ENCODE results near the gene TNFRSF25.
A peak's percentile ranks its signal among the peaks of the same experiment; 100 is the strongest.

Gene TNFRSF25

DNA sequence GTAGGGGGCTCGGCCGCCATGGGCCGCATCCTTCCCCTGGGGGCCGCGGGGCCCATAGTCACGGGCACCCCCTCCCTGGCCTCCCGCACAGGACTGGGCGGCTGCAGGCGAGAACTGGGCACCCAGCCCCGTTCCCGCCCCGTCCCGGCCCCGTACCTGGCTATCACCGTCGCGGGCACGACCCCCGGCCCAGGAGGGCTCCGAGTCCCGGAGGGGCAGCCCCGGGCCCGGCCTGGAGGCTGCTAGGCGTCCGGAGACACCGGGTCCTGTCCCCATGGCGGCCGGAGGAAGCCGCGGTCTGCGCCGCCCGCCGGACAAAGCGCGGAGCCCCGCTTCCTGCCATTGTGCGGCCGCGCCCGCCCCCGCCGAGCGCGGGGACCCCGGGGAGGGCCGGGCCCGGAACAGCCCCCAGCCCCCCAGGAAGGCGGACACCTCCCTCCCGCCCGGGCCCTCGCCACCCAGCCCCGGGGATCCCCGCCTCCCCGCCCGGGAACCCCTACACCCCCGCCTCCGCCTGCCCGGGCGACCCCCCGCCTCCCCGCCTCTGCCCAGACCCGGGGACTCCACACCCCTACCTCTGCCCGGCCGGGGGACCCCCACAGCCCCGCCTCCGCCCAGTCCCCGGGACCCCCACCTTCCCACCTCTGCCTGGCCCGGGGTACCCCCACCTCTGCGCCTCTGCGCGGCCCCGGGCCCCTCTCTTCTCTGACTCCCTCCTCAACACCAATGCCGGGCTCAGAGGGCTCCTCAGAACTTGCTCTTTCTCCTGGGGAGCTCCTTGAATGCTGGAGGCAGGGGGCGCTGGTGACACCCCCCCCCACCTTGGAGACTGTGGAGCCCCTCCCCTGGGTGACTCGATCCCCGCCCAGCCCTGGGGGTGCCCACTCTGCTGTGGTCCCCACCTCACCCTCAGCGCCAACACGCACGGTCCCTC is 19.5 kb upstream of the TNFRSF25 start:
- Histone ChIP-seq H3K4me1 (peaks cover 5 to 30% (median 24%) of the 10 kb centered on the region in 4 donors), H3K9me3 (no peaks in the 10 kb centered on the region), H3K27me3 (peaks cover 0 to 45% of the 10 kb centered on the region in 2 donors), H3K4me3 (peak overlapping the region; percentile 24 to 42), H3K36me3 (no peaks in the 10 kb centered on the region), H3K27ac (no peak overlapping the region)
- DNase-seq: no peak
- TF ChIP-seq, protein P1, sequence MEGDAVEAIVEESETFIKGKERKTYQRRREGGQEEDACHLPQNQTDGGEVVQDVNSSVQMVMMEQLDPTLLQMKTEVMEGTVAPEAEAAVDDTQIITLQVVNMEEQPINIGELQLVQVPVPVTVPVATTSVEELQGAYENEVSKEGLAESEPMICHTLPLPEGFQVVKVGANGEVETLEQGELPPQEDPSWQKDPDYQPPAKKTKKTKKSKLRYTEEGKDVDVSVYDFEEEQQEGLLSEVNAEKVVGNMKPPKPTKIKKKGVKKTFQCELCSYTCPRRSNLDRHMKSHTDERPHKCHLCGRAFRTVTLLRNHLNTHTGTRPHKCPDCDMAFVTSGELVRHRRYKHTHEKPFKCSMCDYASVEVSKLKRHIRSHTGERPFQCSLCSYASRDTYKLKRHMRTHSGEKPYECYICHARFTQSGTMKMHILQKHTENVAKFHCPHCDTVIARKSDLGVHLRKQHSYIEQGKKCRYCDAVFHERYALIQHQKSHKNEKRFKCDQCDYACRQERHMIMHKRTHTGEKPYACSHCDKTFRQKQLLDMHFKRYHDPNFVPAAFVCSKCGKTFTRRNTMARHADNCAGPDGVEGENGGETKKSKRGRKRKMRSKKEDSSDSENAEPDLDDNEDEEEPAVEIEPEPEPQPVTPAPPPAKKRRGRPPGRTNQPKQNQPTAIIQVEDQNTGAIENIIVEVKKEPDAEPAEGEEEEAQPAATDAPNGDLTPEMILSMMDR (IDR thresholded peaks at IDR 0.05): no peak
- intact Hi-C loops (cut with DNase I; ENCODE audit: low total_unique reads): loop anchor here (5.0 to 10.0 kb wide), 2 partner anchors 69 to 162 kb away; partner anchors contain the start of genes NOL9 and TAS1R1

DNA sequence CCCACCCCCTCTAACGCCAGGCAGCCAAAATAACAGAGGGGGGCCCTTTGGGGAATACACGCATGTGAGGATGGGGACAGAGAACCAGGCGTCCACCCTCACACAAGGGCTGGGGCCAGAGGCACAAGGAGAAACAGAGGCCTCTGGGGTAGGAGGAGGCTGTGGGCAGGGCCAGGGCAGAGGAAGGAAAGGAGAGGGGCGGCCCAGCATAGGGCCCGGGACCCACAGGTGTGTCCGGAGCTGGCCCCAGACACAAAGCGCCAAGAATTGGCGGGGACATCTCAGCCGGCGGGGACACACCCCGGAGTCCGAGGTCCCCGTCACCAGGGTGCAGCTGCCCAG is 18.8 kb upstream of the TNFRSF25 start:
- peaks cover 5 to 24% (median 18%) of the 10 kb centered on the region in 4 donors for H3K4me1 ChIP-seq
- TF ChIP-seq, protein P1 (IDR thresholded peaks at IDR 0.05): no peak
- H3K4me3 ChIP-seq: peak overlapping the region; percentile 24 to 42
- DNase-seq: no peak
- H3K36me3 ChIP-seq: no peaks in the 10 kb centered on the region
- H3K27ac ChIP-seq: no peak overlapping the region
- H3K9me3 ChIP-seq: no peaks in the 10 kb centered on the region
- intact Hi-C loops (cut with DNase I; ENCODE audit: low total_unique reads): loop anchor here (5.0 to 10.0 kb wide), 2 partner anchors 70 to 163 kb away; partner anchors contain the start of genes NOL9 and TAS1R1
- peaks cover 0 to 40% of the 10 kb centered on the region in 2 donors for H3K27me3 ChIP-seq

DNA sequence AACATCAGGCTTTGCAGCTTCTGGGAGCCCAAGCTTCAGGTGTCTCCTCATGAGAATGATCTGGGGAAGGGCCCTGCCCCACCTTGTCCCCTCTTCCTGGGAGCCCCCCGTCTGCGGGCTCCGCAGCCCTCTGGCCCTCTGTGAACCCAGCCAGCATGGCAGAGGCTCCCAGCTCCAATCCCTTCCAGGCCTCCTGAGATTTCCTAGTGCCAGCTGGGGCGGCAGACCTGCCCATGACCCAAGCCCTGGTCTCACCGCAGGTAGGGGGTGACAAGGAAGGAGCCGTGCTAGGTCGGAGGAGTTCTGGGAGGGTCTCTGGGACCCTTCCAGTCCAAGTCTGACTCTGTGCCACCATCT is 17.8 kb upstream of the TNFRSF25 start:
- no peak overlapping the region for H3K27ac ChIP-seq
- H3K36me3 ChIP-seq: no peaks in the 10 kb centered on the region
- no peak for DNase-seq
- H3K4me1 ChIP-seq: peaks cover 5 to 22% (median 14%) of the 10 kb centered on the region in 4 donors
- no peaks in the 10 kb centered on the region for H3K9me3 ChIP-seq
- H3K4me3 ChIP-seq: no peak overlapping the region
- TF ChIP-seq, protein P1 (IDR thresholded peaks at IDR 0.05): no peak
- intact Hi-C loops (cut with DNase I; ENCODE audit: low total_unique reads): loop anchor here (10.0 kb wide), 1 partner anchor 71 kb away; the partner anchor contains the start of genes NOL9 and TAS1R1
- H3K27me3 ChIP-seq: peaks cover 0 to 29% of the 10 kb centered on the region in 2 donors

DNA sequence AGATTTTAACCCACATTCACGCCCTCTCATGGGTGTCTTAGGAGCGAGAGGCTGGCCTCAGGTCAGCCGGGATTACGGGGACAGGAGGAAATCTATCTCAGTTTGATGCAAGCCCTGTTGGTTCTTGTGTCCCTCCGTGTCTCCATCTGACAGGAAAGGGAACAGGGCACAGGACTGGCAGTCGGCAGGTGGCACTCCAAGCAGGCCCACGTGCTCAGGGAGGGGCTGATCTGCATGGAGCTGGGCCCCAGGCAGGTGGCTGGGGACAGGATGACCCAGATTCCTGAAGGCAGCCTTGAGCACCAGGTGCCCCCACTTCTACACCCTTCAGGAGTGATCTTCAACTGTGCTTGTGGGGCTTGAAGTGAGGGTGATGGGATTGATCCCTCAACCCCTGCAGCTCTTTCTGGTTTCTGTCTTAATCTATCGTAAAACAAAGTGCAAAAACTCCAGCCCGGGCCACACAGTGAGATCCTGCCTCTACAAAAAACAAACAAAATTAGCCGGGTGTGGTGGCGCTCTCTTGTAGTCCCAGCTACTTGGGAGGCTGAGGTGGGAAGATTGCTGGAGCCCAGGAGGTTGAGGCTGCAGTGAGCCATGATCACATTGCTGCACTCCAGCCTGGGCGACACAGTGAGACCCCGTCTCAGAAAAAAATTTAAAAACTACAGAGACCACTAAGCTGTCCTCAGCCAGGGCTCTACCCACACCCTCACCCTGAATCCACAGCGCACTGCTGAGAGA is 17.2 kb upstream of the TNFRSF25 start:
- Histone ChIP-seq H3K4me1 (peaks cover 5 to 22% (median 14%) of the 10 kb centered on the region in 4 donors), H3K27ac (no peak overlapping the region), H3K9me3 (no peaks in the 10 kb centered on the region), H3K36me3 (no peaks in the 10 kb centered on the region), H3K4me3 (no peak overlapping the region), H3K27me3 (peaks cover 0 to 29% of the 10 kb centered on the region in 2 donors)
- TF ChIP-seq, protein P1 (IDR thresholded peaks at IDR 0.05): no peak
- DNase-seq: no peak
- intact Hi-C loops (cut with DNase I; ENCODE audit: low total_unique reads): loop anchor here (10.0 kb wide), 1 partner anchor 72 kb away; the partner anchor contains the start of genes NOL9 and TAS1R1

DNA sequence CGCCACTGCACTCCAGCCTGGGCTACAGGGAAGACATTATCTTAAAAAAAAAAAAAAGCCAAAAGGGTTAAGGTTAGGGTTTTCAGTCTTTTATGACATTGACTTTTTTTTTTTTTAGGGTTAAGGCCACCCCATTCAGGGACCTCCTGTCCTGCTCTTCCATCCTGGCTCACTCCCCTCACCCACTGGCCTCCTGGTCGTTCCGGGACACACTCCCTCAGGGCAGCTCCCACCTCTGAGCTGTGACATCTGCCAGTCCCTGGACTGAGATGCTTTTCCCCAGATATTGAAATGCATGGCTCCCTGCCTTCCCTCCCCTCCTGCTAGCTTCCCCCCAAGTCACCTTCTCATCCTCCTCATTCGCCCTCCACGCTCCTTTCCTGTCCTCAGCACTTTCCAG is 15.8 kb upstream of the TNFRSF25 start:
- no peaks in the 10 kb centered on the region for H3K9me3 ChIP-seq
- DNase-seq: no peak
- peaks cover 0 to 29% of the 10 kb centered on the region in 2 donors for H3K27me3 ChIP-seq
- no peak overlapping the region for H3K27ac ChIP-seq
- TF ChIP-seq, protein P1 (IDR thresholded peaks at IDR 0.05): no peak
- H3K4me1 ChIP-seq: peaks cover 5 to 21% (median 14%) of the 10 kb centered on the region in 4 donors
- no peak overlapping the region for H3K4me3 ChIP-seq
- intact Hi-C loops (cut with DNase I; ENCODE audit: low total_unique reads): loop anchor here (10.0 kb wide), 1 partner anchor 73 kb away; the partner anchor contains the start of genes NOL9 and TAS1R1
- H3K36me3 ChIP-seq: no peaks in the 10 kb centered on the region

Data from tibial artery (tissue), 4 donors.